Neural progenitor cell (in vitro differentiated cells): ENCODE results near the gene KLC3.

Experiments
- CTCF ChIP-seq: fragments of 200-600 bp; sonication (generic); IDR thresholded peaks from 2 replicates; pipeline ENCODE4 v1.5.1; 2017; ENCODE audit warnings: antibody characterized with exemption, mild to moderate bottlenecking
- EZH2phosphoT487 ChIP-seq: fragments of 200-600 bp; sonication (generic); IDR thresholded peaks from 2 replicates; pipeline ENCODE4 v1.6.1; 2017; ENCODE audit warnings: antibody characterized with exemption

- TF ChIP-seq CTCF (no peak), EZH2phosphoT487 (peak; percentile 13)
These were observed at the start of gene KLC3 for GRCh38 chr19:45340232-45340898.
